MCF 10A (cell line): ENCODE data around the gene SEZ6L. TPM values are rescaled to one million over a fixed set of nuclear protein-coding genes. Genes with fewer than 3 reads are reported as not detected.
A peak's percentile ranks its signal among the peaks of the same experiment; 100 is the strongest.

Source experiments
- Bru-seq: library from RNA; stranded (reverse); fragments of 400-500 nt; gene quantifications from one replicate; lab custom pipeline; 2021; lab: Mats Ljungman, UMichigan
- BruChase-seq, 2 experiments: library from RNA; stranded (reverse); fragments of 400-500 nt; gene quantifications; one replicate each; lab custom pipeline; 2021; lab: Mats Ljungman, UMichigan
- BruUV-seq: library from RNA; stranded (reverse); fragments of 400-500 nt; replicated peaks from 2 replicates; lab custom pipeline; 2021; lab: Mats Ljungman, UMichigan
- CTCF ChIA-PET: fragments of 300-600 bp; sonication (Branson Sonifier 250); formaldehyde crosslinking; extraction: SDS; loops from one replicate; lab custom pipeline; 2021; ENCODE audit warnings: antibody characterized with exemption, inconsistent platforms; lab: Yijun Ruan, JAX
- POLR2A ChIA-PET: fragments of 300-600, 350-650 bp; sonication (Branson Sonifier 250); formaldehyde crosslinking; extraction: SDS; loops from one replicate; lab custom pipeline; 2020; ENCODE audit warnings: antibody characterized with exemption, inconsistent platforms; lab: Yijun Ruan, JAX
- DNase-seq: peaks from one replicate; pipeline ENCODE4 v3.0.0-alpha.2; 2018; ENCODE audit not compliant: unreplicated experiment
- H3K27ac Mint-ChIP-seq: one replicate; pipeline ENCODE4 v1.8.0; 2022; ENCODE audit warnings: mild to moderate bottlenecking, low read depth, mixed read lengths; ENCODE audit not compliant: unreplicated experiment
- H3K27me3 Mint-ChIP-seq: one replicate; pipeline ENCODE4 v1.8.0; 2022; ENCODE audit warnings: mixed read lengths; ENCODE audit not compliant: insufficient read depth, unreplicated experiment
- H3K36me3 Mint-ChIP-seq: one replicate; pipeline ENCODE4 v1.8.0; 2022; ENCODE audit warnings: mild to moderate bottlenecking, moderate library complexity, mixed read lengths; ENCODE audit not compliant: insufficient read depth, unreplicated experiment
- H3K4me1 Mint-ChIP-seq: one replicate; pipeline ENCODE4 v1.8.0; 2022; ENCODE audit warnings: mixed read lengths; ENCODE audit not compliant: insufficient read depth, unreplicated experiment
- H3K4me3 Mint-ChIP-seq: one replicate; pipeline ENCODE4 v1.8.0; 2022; ENCODE audit warnings: mild to moderate bottlenecking, moderate library complexity, mixed read lengths; ENCODE audit not compliant: unreplicated experiment
- H3K9me3 Mint-ChIP-seq: one replicate; pipeline ENCODE4 v1.8.0; 2022; ENCODE audit warnings: mixed read lengths; ENCODE audit not compliant: unreplicated experiment
- intact Hi-C: fragments of 100-400 bp; cut with micrococcal nuclease; formaldehyde crosslinking; loops from 2 replicates; pipeline ENCODE4 v1.14.1; 2022
- long read RNA-seq: library from polyadenylated mRNA; stranded (forward); transcript quantifications from one replicate; pipeline ENCODE4 v2.0.0, GENCODE V29; 2022
- total RNA-seq: library from RNA; stranded (reverse); gene quantifications from 2 replicates; pipeline ENCODE4 v1.2.3, GENCODE V29; 2022
- TF ChIP-seq, protein P1 (sequence below): fragments of 200-600 bp; IDR thresholded peaks from one replicate; pipeline ENCODE4 v1.8.0; 2022; ENCODE audit warnings: antibody characterized with exemption, mild to moderate bottlenecking; ENCODE audit not compliant: unreplicated experiment

SEZ6L gene
- total RNA-seq: not detected in 2 replicates
- Bru-seq, nascent RNA: not detected
- BruChase-seq, experiment 1, labeled RNA remaining after a 6-hour chase: not detected
- percentile 0 among the genes with signal in this experiment for BruChase-seq, experiment 2, labeled RNA remaining after a 2-hour chase
- long read RNA-seq: 0 reads

DNA sequence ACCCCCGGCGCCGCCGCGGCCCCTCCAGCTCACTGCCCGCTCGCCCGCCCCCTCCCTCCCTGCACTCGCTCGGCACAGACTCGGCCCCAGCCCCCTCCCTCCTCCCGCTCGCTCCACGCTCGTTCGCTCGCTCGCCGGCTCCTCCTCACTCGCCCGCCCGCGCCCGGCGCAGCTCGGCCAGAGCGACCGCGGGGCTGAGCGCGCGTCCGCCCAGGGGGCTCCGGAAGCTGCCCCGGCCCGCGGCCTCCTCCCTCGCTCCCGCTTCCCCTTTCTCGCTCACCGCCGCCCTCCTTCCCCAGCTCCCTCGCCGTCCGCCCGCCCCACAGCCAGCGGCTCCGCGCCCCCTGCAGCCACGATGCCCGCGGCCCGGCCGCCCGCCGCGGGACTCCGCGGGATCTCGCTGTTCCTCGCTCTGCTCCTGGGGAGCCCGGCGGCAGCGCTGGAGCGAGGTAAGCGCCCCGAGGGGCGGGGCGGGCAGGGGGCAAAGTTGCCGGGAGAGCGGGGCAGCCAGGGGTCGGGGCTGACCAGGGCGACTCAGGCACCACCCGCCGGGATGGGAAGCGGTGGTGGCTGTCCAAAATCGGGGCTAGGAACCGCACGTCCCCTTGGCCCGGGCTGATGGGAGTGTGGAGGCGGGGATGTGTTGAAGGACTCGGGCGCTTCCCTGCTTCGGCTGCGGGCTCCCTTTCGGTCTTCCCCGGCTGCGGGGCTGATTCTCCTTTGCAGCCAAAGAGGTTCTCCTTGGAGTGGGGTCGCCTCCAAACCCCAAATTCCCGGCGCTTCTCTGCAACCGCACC lies at the start of gene SEZ6L:
SEZ6L (plus strand) TSS at position 148 of the 797 bp plus-strand sequence; CDS start at position 356, 208 bp downstream.
- no peak within 1 kb of the TSS for H3K4me3 Mint-ChIP-seq
- CTCF ChIA-PET: interaction anchor here (0.7 kb wide), 1 partner anchor 81 kb away, joined by 3 read pairs; no protein-coding TSS in a partner anchor
- intact Hi-C loops: no loop called here
- H3K9me3 Mint-ChIP-seq: no peaks in the 10 kb centered on the region
- no TSS peak for BruUV-seq
- POLR2A ChIA-PET: no interaction called here
- H3K4me1 Mint-ChIP-seq: no peaks in the 10 kb centered on the region
- no peak for DNase-seq
- TF ChIP-seq, protein P1, sequence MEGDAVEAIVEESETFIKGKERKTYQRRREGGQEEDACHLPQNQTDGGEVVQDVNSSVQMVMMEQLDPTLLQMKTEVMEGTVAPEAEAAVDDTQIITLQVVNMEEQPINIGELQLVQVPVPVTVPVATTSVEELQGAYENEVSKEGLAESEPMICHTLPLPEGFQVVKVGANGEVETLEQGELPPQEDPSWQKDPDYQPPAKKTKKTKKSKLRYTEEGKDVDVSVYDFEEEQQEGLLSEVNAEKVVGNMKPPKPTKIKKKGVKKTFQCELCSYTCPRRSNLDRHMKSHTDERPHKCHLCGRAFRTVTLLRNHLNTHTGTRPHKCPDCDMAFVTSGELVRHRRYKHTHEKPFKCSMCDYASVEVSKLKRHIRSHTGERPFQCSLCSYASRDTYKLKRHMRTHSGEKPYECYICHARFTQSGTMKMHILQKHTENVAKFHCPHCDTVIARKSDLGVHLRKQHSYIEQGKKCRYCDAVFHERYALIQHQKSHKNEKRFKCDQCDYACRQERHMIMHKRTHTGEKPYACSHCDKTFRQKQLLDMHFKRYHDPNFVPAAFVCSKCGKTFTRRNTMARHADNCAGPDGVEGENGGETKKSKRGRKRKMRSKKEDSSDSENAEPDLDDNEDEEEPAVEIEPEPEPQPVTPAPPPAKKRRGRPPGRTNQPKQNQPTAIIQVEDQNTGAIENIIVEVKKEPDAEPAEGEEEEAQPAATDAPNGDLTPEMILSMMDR: no peak
- H3K27ac Mint-ChIP-seq: no peak within 1 kb of the TSS
- no peaks in the 10 kb centered on the region for H3K36me3 Mint-ChIP-seq
- peaks cover 47% of the 10 kb centered on the region for H3K27me3 Mint-ChIP-seq

DNA sequence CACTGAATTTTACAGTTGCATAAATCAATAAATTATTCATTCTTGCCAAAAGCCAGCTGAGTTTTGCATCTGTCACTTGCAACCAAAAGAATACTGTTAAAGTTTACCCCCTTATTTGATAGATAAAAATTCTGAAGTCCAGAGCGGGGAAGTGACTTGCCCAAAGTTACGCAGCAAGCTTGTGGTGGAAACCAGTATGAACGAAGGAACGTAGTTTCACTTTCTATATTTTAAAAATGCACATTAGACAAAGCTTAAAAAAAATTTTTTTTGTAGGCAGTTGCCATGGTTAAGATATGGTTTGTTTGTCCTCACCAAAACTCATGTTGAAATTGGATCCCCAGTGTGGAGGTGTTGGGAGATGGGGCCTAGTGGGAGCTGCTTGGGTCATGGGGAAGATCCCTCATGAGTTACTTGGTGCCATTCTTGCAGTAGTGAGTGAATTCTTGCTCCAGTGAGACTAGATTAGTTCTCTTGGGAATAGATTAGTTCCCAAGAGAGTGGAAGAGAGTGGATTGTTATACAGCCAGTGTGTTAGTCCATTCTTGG lies 46.3 kb upstream of the SEZ6L start:
- CTCF ChIA-PET: interaction anchor here (0.6 kb wide), 1 partner anchor 1597 kb away, joined by 3 read pairs; no protein-coding TSS in a partner anchor
- Mint-ChIP-seq H3K36me3 (no peaks in the 10 kb centered on the region), H3K9me3 (no peaks in the 10 kb centered on the region), H3K27me3 (peaks cover 65% of the 10 kb centered on the region), H3K27ac (no peak overlapping the region), H3K4me3 (no peak overlapping the region), H3K4me1 (no peaks in the 10 kb centered on the region)
- intact Hi-C loops: no loop called here
- no TSS peak for BruUV-seq
- POLR2A ChIA-PET: no interaction called here
- TF ChIP-seq, protein P1: no peak
- DNase-seq: no peak

DNA sequence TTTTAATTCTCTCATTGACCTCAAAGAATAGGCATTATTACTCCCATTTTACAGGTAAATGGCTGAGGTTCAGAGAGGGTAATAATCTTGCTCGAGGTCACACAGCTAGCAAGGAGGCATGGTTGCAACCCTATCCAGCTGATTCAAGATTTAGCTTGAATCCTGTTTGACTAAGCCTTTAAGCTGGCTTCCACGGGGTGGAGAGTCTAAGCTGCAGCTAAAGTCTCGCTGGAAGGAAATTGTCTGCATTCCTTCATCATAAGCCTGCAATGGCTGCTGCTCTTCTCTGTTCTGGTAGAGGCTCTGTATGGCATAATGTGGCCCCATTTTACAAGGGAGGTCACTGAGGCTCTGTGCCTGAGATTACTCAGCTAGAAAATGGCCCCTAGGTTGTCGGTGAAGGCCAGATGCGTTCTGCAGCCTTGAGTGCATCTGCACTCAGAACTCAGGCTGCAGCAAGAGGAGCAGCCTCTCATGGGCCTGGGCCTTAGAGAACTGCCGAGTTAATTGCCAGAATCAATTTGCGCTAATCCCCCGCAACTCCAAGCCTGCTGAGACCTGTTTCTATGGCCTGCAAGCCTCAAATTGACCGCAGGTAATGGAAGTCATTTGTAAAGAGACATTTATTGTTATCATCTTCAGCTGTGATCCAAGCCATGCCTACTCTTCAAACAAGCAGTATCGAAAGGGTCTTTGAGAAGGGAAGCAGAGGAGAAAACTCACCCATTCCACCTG lies 44.1 kb upstream of the SEZ6L start:
- Mint-ChIP-seq H3K27ac (no peak overlapping the region), H3K4me3 (no peak overlapping the region), H3K27me3 (peaks cover 65% of the 10 kb centered on the region), H3K36me3 (no peaks in the 10 kb centered on the region), H3K9me3 (no peaks in the 10 kb centered on the region), H3K4me1 (no peaks in the 10 kb centered on the region)
- ChIA-PET POLR2A (no interaction called here), CTCF (no interaction called here)
- no TSS peak for BruUV-seq
- TF ChIP-seq, protein P1: no peak
- intact Hi-C loops: no loop called here
- DNase-seq: no peak
